ENCODE data around the gene CNIH4. TPM values are rescaled to one million over a fixed set of nuclear protein-coding genes. Genes with fewer than 3 reads are reported as not detected.

CNIH4 gene
- total and polyA plus RNA-seq, 10 of the 15 experiments (the other 5 are each of a cell fraction or from before 2014, with no cell fraction given): 23.2 to 173 (median 51.4) TPM

GRCh38 chr1:224356685-224357625 lies at the start of gene CNIH4 (continued):
- TF ChIP-seq USF2 (IDR thresholded peaks at IDR 0.05; ENCODE audit: borderline replicate concordance, low read depth, low read length): no peak
- no peak for TF ChIP-seq ZNF622 (IDR thresholded peaks at IDR 0.05)
- peak; percentile 44; the same call in 1 of the 2 replicates for TF ChIP-seq MAX (IDR thresholded peaks at IDR 0.05; ENCODE audit: low read depth, low read length)
- peak; percentile 98 for TF ChIP-seq SIX5 (IDR thresholded peaks at IDR 0.05; ENCODE audit: low read depth, low read length, severe bottlenecking)
- no peak for TF ChIP-seq IKZF2 (IDR thresholded peaks at IDR 0.05)
- TF ChIP-seq ZBED1 (IDR thresholded peaks at IDR 0.05; ENCODE audit: borderline replicate concordance): no peak
- no peak for TF ChIP-seq ZSCAN29 (IDR thresholded peaks at IDR 0.05)
- no peak for TF ChIP-seq SP1 (IDR thresholded peaks at IDR 0.05; ENCODE audit: low read depth, low read length)
- no peak for TF ChIP-seq STAT1 (conservative IDR thresholded peaks at IDR 0.05)
- no peak for TF ChIP-seq CUX1 (IDR thresholded peaks at IDR 0.05; ENCODE audit: insufficient replicate concordance, low read depth, low read length)
- TF ChIP-seq NRF1 (conservative IDR thresholded peaks at IDR 0.05; ENCODE audit: low read depth, low read length): 0 out of 2 replicates have a peak, but pooled peaks have one; percentile 16
- no peak for TF ChIP-seq MYC (IDR thresholded peaks at IDR 0.05; ENCODE audit: insufficient read depth, insufficient read length, insufficient replicate concordance, low read length, severe bottlenecking)
- TF ChIP-seq SMC3 (IDR thresholded peaks at IDR 0.05; ENCODE audit: borderline replicate concordance, low read length): no peak
- peak; percentile 59; the same call in 1 of the 2 replicates for TF ChIP-seq GABPA (IDR thresholded peaks at IDR 0.05; ENCODE audit: low read depth)
- TF ChIP-seq KLF5 (IDR thresholded peaks at IDR 0.05; ENCODE audit: partially characterized antibody): no peak
- TF ChIP-seq ZBTB4 (CRISPR knock-in tag; IDR thresholded peaks at IDR 0.05): no peak
- 0 out of 2 replicates have a peak, but pooled peaks have one; percentile 5 for TF ChIP-seq IRF4 (IDR thresholded peaks at IDR 0.05; ENCODE audit: low read depth, low read length)
- no peak for TF ChIP-seq HDGF (IDR thresholded peaks at IDR 0.05)
